Measurements from ENCODE around the gene FAM50B. TPM values are rescaled to one million over a fixed set of nuclear protein-coding genes. Genes with fewer than 3 reads are reported as not detected.
A peak's percentile ranks its signal among the peaks of the same experiment; 100 is the strongest.

The FAM50B gene
- total RNA-seq, 4 donors from 2014 or later: 8.5 to 15.7 (median 11.6) TPM

- WGBS: 83% methylated on average over 13 of the region's 13 CpGs
Observed at GRCh38 chr6:3881711-3882421, 32.7 kb downstream of the FAM50B start.

GRCh38 chr6:3882431-3882830, 33.3 kb downstream of the FAM50B start:
- DNase-seq (ENCODE audit: low spot score in 2 of 2): no peak
- no peaks in the 10 kb centered on the region for H3K27me3 ChIP-seq
- no peaks in the 10 kb centered on the region for H3K9me3 ChIP-seq
- peaks cover 35% of the 10 kb centered on the region for H3K4me1 ChIP-seq
- no peak overlapping the region for H3K4me3 ChIP-seq
- WGBS: 78% methylated on average over 3 of the region's 3 CpGs
- no peaks in the 10 kb centered on the region for H3K36me3 ChIP-seq
- H3K27ac ChIP-seq: peak overlapping the region; percentile 27
- TF ChIP-seq POLR2A (IDR thresholded peaks at IDR 0.05) (no peak), EP300 (IDR thresholded peaks at IDR 0.05) (no peak), CTCF (IDR thresholded peaks at IDR 0.05) (no peak), POLR2AphosphoS5 (IDR thresholded peaks at IDR 0.05) (no peak)

More at GRCh38 chr6:3881711-3882421, 32.7 kb downstream of the FAM50B start:
- Histone ChIP-seq H3K36me3 (no peaks in the 10 kb centered on the region), H3K4me3 (no peak overlapping the region), H3K9me3 (no peaks in the 10 kb centered on the region), H3K27me3 (no peaks in the 10 kb centered on the region), H3K4me1 (peaks cover 31% of the 10 kb centered on the region), H3K27ac (peak overlapping the region; percentile 27)
- TF ChIP-seq POLR2AphosphoS5 (IDR thresholded peaks at IDR 0.05): no peak
- TF ChIP-seq POLR2A (IDR thresholded peaks at IDR 0.05): no peak
- no peak for TF ChIP-seq CTCF (IDR thresholded peaks at IDR 0.05)
- no peak for TF ChIP-seq EP300 (IDR thresholded peaks at IDR 0.05)
- peak in 1 of 2 donors; percentile 76 for DNase-seq (ENCODE audit: low spot score in 2 of 2)

DNA sequence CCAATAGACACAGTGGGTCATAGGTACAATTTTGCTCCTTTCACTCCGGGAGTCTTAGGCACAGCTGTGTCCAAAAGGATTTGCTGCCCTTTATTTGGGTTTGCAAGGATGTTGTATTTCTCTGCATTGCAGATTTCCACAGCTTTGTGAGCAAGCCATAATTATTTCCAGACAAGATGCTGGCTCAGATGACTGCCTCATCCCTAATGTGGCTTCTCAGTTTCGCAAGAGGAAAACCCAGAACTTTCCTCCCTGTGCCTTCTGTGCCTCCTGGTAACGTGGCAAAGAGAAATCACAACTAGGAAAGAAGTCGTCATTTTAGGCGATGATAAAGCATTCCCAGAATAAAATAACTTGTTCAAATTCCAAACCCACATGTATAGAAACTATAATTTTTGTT, 33.7 kb downstream of the FAM50B start:
- TF ChIP-seq POLR2AphosphoS5 (IDR thresholded peaks at IDR 0.05) (peak; percentile 47 to 96 (median 80)), CTCF (IDR thresholded peaks at IDR 0.05) (no peak)
- H3K36me3 ChIP-seq: no peaks in the 10 kb centered on the region
- H3K9me3 ChIP-seq: no peaks in the 10 kb centered on the region
- WGBS: 53% methylated on average over 5 of the region's 5 CpGs
- peaks cover 37% of the 10 kb centered on the region for H3K4me1 ChIP-seq
- DNase-seq (ENCODE audit: low spot score in 2 of 2): peak in 1 of 2 donors; percentile 72
- H3K4me3 ChIP-seq: no peak overlapping the region
- H3K27me3 ChIP-seq: no peaks in the 10 kb centered on the region
- peak overlapping the region; percentile 81 for H3K27ac ChIP-seq

DNA sequence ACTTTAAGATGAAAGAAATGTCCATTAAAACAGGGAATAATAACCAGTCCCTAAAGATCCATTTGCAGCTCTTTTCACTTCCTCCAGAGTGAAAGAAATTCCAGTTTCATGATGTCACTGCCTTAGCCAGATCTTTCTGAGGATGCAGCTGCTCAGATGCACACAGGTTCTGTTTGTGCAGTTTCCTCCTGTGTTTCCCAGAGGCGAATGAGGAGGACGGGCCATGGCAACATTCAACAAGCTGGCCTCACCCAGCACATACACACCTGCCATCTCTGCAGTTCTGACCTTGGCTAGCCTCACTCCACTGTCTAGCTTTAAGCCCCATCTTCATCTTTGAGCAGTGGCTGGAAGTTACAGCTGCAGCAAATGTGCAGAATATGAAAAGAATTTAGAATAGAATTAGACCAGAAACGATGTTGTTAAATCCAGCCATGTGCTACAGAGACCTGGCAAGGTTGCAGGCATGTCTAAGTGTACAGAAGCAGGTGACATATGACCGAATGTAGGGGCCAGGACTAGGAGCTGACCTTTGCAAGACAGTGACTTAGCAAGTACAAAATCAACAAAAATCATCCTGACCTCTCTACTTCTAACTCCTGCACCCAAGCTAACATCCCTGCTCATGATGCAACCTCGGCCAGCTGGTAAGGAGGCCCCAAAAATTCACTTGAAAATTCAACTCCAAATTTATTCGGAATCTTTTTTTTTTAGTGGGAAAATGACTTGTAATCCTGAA, 35.0 kb downstream of the FAM50B start:
- no peak overlapping the region for H3K4me3 ChIP-seq
- H3K27ac ChIP-seq: peak overlapping the region; percentile 81
- H3K9me3 ChIP-seq: no peaks in the 10 kb centered on the region
- peak in 1 of 2 donors; percentile 70 for DNase-seq (ENCODE audit: low spot score in 2 of 2)
- TF ChIP-seq CTCF (IDR thresholded peaks at IDR 0.05) (no peak), POLR2AphosphoS5 (IDR thresholded peaks at IDR 0.05) (no peak), POLR2A (IDR thresholded peaks at IDR 0.05) (no peak), EP300 (IDR thresholded peaks at IDR 0.05) (no peak)
- WGBS: 46% methylated on average over 6 of the region's 6 CpGs
- H3K27me3 ChIP-seq: no peaks in the 10 kb centered on the region
- H3K36me3 ChIP-seq: no peaks in the 10 kb centered on the region
- H3K4me1 ChIP-seq: peaks cover 40% of the 10 kb centered on the region
